NCI-H146 treated with DMSO at 0.1 percent for 48 hours (cell line): ENCODE data around the gene HMOX1.
A peak's percentile ranks its signal among the peaks of the same experiment; 100 is the strongest.

Experiments
- DNase-seq: peaks from one replicate; lab custom pipeline; 2025; ENCODE audit not compliant: unreplicated experiment; lab: John Stamatoyannopoulos, UW

HMOX1 gene

DNA sequence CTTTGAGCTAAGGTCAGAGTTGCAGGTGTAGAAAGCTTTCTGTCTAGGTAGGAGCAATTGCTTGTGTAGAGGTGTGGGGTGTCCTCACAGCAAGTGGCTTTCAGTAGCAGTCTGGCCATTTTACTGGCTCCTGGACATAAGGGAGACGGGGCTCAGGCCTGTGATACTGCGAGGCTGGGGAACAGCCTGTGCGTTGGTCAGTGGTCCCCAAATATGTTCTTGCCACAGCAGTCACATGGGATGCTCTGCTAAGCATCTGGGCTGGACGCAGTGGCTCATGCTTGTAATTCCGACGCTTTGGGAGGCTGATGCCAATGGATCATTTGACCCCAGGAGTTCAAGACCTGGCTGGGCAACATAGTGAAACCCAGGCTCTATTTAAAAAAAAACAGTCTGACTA is 21.0 kb downstream of the HMOX1 start:
- no peak for DNase-seq

- no peak for DNase-seq
Measured at GRCh38 chr22:35403356-35403755, 22.5 kb downstream of the HMOX1 start.

- DNase-seq: no peak
Measured at GRCh38 chr22:35404176-35404575, 23.3 kb downstream of the HMOX1 start.

GRCh38 chr22:35406443-35406842 is 25.5 kb downstream of the HMOX1 start:
- no peak for DNase-seq

DNA sequence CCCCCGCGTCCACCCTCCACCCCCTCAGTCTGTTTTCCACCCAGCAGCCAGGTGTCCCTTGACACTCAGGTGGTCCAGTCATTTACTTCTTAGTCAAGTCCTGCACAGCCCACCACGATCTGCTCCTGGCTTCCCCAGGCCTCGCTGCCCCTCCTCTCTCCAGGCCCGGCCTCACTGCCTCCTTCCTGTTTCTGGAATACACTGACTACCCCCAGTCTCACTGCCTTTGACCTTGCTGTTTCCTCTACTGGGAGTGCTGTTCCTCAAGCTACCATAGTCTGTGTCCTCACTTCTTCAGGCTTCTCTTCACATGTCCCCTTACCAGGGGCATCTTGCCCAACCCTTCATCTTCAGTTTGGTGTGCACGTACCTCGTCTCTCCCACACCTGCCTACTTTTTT is 26.5 kb downstream of the HMOX1 start:
- DNase-seq: no peak

DNA sequence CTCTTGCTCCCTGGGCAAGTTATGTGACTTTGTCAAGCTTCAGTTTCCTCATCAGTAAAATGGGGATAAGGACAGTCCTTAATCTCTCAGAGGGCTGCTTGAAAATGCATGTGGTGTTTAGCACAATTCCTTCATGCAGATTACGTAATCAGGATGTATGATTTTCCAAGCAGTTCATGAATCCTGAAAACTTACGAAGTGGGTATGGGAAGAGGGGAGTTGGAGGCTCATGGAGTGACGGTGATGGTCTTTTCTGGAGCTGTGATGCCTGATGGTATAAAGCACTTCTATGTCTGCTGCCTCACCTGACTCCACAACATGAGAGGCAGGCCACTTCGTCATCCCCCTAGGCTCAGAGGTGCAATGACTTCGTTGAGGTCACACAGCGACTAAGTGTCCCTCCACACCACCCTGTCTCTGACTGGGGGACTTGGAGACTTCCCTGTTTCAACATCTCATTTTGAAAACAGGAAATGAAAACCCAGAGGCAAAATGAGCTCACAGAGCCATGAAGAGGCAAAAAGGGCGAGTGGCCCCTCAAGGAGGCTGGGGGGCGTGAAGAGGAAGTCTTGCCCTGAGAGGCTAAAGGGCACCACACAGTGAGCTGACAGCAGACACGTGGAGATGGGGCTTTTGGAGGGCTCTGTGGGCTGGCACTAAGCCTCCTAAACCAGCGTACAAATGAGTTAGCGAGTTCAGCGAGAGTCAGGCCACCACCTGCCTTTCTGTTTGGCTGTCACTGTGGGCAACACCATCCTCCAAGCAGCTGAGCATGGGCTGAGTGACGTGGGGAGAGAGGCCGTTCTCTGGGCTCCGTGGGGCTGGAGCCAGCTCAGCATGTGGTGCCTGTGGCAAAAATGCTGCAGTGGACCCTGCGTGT is 29.1 kb downstream of the HMOX1 start:
- no peak for DNase-seq

- DNase-seq: no peak
Measured at GRCh38 chr22:35410663-35411034, 29.8 kb downstream of the HMOX1 start.

DNA sequence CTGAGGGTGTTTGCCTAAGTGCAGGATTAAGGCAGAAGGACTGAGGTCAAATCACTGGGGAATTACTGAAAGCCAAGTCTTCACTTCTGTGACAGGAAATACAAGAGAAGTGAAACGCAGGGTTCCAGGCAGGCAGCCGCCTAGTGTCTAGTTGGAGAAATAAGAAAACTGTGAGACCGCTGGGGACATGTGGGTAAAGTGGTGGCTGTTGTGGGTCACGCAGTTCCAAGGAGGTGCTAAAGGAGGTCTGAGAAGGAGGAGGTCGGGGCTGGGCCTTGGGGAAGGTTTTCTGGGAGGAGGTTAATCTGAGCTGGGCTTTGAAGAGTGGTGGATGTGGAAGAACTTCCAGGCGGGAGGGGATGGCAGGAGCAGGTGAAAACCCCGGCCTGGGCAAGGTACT is 30.2 kb downstream of the HMOX1 start:
- no peak for DNase-seq

- DNase-seq: no peak
Measured at GRCh38 chr22:35413624-35414023, 32.7 kb downstream of the HMOX1 start.

DNA sequence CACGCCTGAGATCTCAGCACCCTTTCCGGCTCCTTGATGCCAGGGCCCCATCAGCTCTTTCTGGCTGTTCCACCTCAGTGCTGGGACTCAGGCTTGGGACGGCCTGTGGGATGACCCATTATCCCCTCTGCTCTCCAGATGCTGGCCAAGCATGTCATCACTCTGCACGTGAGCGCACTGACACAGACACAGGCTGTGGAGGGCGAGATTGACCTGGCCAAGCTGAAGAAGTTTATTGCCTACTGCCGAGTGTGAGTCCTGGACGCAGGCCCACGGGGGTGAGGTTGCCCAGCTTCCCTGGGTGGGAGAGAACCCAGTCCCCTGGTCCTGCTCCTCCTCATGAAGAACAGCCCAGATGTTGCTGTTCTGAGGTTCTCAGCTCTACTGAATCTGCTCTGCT is 36.7 kb downstream of the HMOX1 start:
- no peak for DNase-seq

DNA sequence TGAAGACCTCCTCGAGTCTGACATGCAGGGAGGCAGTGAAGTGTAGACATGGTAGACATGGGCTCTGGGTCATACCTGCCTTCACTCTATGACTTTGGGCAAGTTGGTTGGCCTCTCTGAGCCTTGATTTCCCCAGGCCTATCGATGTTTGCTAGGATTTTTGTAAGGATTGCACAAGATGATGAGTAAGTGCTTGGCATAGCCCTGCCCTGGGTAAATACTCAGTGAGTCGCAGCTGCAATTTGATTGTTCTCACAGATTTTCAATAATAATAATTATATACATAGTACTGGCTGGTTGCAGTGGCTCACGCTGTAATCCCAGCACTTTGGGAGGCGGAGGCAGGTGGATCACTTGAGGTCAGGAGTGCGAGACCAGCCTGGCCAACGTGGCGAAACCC is 37.2 kb downstream of the HMOX1 start:
- DNase-seq: no peak

DNA sequence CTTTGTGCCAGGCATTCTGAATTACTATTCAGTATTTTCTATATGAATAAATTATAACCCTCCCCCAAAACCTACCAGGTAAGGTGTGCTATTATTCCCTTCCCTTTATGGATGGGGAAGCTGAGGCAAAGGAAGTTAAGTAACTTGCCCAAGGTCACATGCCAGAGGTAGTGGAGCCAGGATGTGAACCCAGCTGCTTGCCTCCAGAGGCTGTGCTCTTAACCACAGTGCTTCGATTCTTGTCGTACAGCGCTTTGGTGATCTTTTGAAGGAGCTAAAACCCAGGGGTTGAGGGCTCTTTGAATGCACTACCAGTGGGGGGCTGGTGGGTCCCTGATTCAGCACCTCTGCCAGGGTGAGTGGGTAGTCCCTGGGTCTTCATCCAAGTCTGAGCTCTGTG is 37.8 kb downstream of the HMOX1 start:
- DNase-seq: no peak

DNA sequence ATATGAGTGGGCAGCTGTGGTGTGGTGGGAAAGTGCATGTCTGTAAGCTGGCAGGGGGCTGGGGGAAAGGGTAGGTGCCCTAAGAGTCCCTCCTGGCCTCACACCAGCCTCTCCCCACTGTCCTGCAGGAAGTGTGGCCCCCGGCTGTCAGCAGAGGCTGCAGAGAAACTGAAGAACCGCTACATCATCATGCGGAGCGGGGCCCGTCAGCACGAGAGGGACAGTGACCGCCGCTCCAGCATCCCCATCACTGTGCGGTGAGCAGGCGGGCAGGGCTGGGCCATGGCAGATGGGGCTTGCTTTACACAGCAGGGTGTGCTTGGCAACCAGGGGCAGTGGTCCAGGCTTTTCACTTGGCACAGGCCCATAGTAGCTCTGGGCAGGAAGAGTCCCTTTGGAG is 38.9 kb downstream of the HMOX1 start:
- no peak for DNase-seq

DNA sequence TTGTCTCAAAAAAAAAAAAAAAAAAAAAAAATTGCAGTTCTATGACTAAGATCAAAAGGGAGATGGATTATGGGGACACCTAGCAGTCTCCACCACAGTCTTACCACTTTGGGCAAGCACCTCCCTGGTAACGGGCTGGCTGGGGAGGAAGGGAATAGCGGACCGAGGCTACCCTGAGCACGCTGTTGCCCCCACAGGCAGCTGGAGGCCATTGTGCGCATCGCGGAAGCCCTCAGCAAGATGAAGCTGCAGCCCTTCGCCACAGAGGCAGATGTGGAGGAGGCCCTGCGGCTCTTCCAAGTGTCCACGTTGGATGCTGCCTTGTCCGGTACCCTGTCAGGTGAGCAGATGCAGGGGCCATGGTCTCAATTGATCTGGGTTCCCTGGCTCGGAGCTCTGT is 40.2 kb downstream of the HMOX1 start:
- DNase-seq: no peak

DNA sequence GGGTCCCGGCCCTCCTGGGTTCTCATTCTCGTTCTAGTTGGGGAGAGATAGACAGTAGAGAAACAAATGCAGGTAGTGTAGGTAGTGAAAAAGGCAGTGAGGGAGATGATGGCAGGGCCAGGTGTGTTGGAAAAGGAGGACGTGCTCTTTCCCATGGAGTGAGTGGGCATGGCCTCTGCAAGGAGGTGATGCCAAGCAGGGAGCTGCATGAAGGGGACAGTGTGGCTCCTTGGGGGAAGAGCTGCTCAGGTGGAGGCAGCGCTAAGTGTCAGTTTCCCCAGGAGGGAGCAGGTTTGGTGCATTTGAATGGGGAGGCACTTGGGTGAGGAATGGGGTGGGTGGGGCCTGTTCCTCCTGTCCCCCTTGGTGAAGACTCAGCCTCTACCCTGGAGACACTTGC is 41.2 kb downstream of the HMOX1 start:
- DNase-seq: no peak

GRCh38 chr22:35422936-35423335 is 42.0 kb downstream of the HMOX1 start:
- DNase-seq: no peak

GRCh38 chr22:35424081-35424480 is 43.2 kb downstream of the HMOX1 start:
- no peak for DNase-seq

- DNase-seq: no peak
Measured at GRCh38 chr22:35424761-35425160, 43.9 kb downstream of the HMOX1 start.

DNA sequence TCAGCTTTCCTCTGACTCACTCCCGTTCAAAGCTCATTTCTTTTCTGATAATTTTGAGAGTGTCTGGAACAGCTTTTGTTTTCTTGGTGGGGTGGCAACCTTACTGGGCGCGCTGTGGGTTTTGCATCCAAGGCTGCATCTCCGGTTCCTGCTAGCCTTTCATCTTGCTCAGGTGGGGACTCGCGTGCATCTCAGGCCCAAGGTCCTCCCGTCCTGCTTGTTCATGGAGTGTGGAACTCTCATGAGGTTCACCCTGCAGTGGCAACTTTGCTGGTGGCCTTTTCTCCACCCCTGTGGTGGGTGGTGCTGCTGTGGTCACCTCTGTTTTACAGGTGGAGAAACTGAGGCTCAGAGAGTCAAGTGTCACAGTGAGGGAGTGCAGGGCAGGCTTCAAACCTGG is 44.6 kb downstream of the HMOX1 start:
- DNase-seq: no peak

GRCh38 chr22:35425971-35426800 is 45.3 kb downstream of the HMOX1 start:
- DNase-seq: no peak

DNA sequence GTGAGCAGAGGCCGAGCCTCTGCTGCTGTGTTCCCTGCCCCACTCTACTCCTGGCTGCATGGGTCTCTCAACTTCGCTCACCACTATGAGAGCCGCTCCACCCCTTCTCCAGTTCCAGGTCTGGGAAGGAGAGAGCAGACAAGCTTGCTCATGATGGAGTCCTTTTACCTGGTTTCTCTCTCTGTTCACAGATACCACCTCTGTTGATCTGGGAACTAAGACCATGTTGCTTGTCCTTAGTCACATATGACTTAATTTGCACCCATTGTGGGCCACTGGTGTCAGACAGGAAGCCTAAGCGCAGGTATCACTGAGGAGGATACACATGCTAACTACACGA is 45.9 kb downstream of the HMOX1 start:
- DNase-seq: no peak

DNA sequence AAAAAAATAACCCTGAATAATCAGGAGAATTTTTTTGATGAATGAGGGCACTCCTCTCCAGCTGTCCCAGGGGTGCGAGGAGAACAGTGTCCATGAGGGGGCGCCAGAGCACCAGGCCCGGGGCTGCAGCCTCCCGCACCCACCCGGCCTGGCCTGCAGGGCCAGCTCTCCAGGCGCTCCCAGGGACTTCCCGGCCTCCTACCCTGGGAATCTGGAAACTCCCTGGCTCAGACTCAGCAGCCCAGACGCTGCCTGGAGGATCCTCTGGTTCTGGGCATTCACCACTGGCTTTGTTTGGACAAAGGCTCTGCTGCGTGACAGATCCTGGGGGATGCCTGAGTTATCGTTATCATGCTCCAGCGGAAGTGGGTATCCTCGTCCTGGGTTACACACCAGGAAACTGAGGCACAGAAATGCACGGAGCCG is 50.0 kb downstream of the HMOX1 start:
- DNase-seq: peak; percentile 14
